SW 1271 (cell line): Measurements from ENCODE around the gene SFR1.
"Not testable (repeated sequence)": the region's sequence is repeated elsewhere in the genome, so short reads cannot be mapped to it uniquely, and the experiment has no call there.

Source experiments
- DNase-seq, 2 experiments: peaks; one replicate each; lab custom pipeline; 2025; lab: John Stamatoyannopoulos, UW

The SFR1 gene

GRCh38 chr10:104109908-104110662 lies 11.9 kb upstream of the SFR1 start:
- DNase-seq = peak; percentile 22 to 69

- no peak for DNase-seq
Observed at GRCh38 chr10:104113376-104113956, 8.5 kb upstream of the SFR1 start.

GRCh38 chr10:104117839-104118323 lies 4.1 kb upstream of the SFR1 start:
- peak in 1 of 2 experiments; percentile 29 for DNase-seq

- DNase-seq = peak in 1 of 2 experiments; percentile 5
Observed at GRCh38 chr10:104119996-104120395, 2.0 kb upstream of the SFR1 start.

GRCh38 chr10:104120512-104120902 lies 1.5 kb upstream of the SFR1 start:
- no peak for DNase-seq

GRCh38 chr10:104120903-104121484 lies 977 bp upstream of the SFR1 start:
- DNase-seq = peak; percentile 88 to 93

GRCh38 chr10:104122225-104123107 lies 495 bp downstream of the SFR1 start:
- DNase-seq = peak in 1 of 2 experiments; percentile 58

GRCh38 chr10:104123397-104123796 lies 1.4 kb downstream of the SFR1 start:
- peak in 1 of 2 experiments; percentile 31 for DNase-seq

- peak in 1 of 2 experiments; percentile 48 for DNase-seq
Observed at GRCh38 chr10:104127411-104127810, 5.4 kb downstream of the SFR1 start.

GRCh38 chr10:104128214-104128613 lies 6.2 kb downstream of the SFR1 start:
- DNase-seq = no peak

GRCh38 chr10:104130041-104130440 lies 8.1 kb downstream of the SFR1 start:
- DNase-seq = no peak

- no peak for DNase-seq
Observed at GRCh38 chr10:104138131-104138530, 16.2 kb downstream of the SFR1 start.

- DNase-seq = peak in 1 of 2 experiments; percentile 7
Observed at GRCh38 chr10:104139221-104139620, 17.2 kb downstream of the SFR1 start.

GRCh38 chr10:104142081-104142480 lies 20.1 kb downstream of the SFR1 start:
- DNase-seq = no peak

- no peak for DNase-seq
Observed at GRCh38 chr10:104143829-104144228, 21.9 kb downstream of the SFR1 start.

GRCh38 chr10:104144931-104145330 lies 23.0 kb downstream of the SFR1 start:
- no peak for DNase-seq

- no peak for DNase-seq
Observed at GRCh38 chr10:104146882-104147281, 24.9 kb downstream of the SFR1 start.

- no peak for DNase-seq
Observed at GRCh38 chr10:104150139-104150538, 28.2 kb downstream of the SFR1 start.

GRCh38 chr10:104151737-104152136 lies 29.8 kb downstream of the SFR1 start:
- DNase-seq = no peak

GRCh38 chr10:104155591-104155990 lies 33.6 kb downstream of the SFR1 start:
- DNase-seq = no peak

GRCh38 chr10:104170610-104171254 lies 48.8 kb downstream of the SFR1 start:
- no peak for DNase-seq

- DNase-seq = not testable (repeated sequence)
Observed at GRCh38 chr10:104174136-104174535, 52.2 kb downstream of the SFR1 start.
